Endothelial cell of hepatic sinusoid (primary cell): Measurements from ENCODE around the gene GRM2.

Source experiments
- in situ Hi-C: cut with HindIII; loops from 2 replicates; pipeline ENCODE4 v1.10.0; 2017; ENCODE audit warnings: low sequenced_read_pairs

GRM2 gene

DNA sequence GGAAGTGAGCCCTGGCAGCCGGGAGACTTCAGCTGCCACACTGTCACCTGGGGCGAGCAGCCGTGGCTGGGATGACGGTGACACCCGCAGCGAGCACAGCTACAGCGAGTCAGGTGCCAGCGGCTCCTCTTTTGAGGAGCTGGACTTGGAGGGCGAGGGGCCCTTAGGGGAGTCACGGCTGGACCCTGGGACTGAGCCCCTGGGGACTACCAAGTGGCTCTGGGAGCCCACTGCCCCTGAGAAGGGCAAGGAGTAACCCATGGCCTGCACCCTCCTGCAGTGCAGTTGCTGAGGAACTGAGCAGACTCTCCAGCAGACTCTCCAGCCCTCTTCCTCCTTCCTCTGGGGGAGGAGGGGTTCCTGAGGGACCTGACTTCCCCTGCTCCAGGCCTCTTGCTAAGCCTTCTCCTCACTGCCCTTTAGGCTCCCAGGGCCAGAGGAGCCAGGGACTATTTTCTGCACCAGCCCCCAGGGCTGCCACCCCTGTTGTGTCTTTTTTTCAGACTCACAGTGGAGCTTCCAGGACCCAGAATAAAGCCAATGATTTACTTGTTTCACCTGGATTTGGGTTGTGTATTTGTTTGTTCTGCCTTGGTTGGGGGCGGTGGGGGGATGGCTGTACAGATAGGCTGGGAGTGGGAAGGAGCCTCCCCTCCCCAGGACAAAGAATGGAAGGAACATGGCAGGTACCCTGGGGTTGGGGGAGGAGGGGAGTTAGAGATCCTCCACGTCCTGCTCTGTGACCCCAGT is 2.9 kb upstream of the GRM2 start:
- in situ Hi-C loops = loop anchor here (5.0 kb wide), 1 partner anchor 93 kb away; no protein-coding TSS in a partner anchor

DNA sequence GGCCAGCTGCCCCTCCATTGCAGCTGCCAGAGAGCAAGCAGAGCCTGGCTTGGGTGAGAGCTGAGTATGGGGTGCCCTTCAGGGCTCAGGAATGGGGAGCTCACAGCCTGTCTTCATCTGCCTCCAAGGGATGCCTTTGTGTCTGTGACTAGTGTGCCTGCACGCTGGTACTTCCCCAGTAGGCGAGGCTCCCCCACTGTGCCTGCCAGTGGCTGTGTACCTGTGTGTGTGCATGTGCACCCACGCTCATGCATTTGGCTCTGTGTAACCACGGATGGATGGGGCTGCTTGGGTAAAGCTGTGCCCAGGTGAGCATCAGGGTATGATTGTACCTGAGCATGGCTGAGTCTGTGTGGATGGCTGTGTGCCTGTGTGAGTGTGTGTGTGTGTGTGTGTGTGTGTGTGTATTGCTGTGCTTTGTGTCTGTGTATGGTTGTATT is 2.3 kb upstream of the GRM2 start:
- in situ Hi-C loops = loop anchor here (5.0 kb wide), 1 partner anchor 93 kb away; no protein-coding TSS in a partner anchor

DNA sequence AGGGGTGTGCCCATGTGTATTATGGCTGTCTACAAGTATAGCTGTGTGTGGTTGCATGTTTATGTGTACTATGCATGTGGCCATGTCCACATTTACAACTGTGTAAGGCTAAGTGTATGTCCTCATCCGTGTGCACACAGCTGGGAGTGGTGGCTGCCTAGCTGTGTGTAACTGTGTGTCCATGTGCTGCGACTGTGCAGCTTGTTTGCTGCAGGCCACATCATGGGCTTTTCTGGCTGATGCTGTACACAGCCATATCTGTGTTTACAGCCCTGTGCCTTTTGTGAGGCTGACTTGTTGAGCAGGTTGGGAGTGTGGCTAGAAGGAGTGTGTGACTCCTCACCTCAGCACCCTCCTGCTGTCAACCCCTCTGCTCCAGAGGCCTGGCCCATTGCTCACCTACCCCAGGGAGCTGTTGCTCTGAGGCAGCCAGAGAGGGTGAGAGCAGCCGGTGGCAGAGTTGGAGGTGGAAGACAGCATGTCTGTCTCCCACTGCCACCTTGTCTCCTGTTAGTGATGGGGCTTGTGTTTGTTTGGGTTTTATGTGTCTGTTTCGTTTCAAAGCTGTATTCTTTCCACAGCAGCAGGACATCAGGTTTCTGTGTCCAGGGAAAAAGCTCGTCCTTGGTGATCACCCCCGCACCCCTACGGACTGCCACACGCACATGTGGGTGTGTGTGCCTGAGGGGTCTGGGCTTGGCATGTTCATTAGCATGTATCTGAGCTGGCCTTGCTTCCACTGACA is 1.4 kb upstream of the GRM2 start:
- in situ Hi-C loops = no loop called here

DNA sequence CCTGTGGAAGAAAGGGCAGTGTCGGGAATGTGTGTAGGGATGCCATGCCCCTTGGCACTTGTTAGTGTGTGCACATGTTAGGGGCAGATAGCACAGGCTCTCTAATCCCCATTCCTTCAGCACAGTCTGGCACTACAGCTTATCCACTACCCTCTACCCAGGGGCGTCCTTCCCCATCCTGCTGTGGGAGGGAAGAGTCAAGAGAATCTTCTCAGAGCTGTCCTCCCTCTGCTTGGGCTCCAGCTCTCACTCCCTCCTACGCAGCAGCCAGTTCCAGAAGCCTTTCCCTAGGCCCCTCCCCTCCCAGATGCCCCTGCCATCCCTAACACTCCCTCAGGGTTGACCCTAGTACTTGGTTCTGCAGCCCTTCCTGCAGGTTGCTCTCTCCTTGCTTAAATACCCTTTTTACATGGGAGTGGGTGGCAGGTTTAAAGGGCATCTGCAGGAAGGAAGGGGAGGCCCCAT is 815 bp upstream of the GRM2 start:
- in situ Hi-C loops = no loop called here

DNA sequence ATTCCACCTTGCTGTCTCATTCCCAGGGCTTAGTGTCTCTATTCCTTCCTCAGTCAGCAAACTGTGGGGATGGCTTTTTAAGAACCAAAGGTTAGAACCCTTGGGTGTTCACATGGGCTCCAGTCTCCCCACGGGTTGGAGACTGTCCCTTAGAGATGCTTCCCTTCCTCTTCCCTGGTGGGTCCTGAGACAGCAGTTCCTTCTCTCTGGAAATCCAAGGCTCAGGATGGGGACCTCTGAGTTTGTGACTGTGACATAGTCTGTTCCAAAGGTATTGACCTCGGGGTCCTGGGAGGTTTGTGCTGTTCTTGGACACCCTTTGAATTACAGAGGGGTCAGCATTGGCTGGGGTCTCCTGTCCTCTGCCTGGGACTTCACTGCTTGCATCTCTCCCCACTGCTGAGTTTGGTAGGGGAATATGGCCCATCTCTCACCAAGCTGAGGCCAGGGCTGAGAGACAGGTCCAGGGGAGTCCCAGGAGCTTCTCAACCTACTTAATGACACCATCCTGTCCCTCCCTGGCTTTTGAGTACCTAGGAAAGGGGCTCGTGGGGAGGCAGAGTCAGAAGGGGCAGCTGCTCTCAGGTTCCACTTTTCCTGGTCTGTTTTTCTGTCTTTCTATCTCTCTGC is 1.5 kb downstream of the GRM2 start:
- in situ Hi-C loops = no loop called here

DNA sequence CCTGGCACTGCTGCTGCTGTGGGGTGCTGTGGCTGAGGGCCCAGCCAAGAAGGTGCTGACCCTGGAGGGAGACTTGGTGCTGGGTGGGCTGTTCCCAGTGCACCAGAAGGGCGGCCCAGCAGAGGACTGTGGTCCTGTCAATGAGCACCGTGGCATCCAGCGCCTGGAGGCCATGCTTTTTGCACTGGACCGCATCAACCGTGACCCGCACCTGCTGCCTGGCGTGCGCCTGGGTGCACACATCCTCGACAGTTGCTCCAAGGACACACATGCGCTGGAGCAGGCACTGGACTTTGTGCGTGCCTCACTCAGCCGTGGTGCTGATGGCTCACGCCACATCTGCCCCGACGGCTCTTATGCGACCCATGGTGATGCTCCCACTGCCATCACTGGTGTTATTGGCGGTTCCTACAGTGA is 2.1 kb downstream of the GRM2 start:
- in situ Hi-C loops = no loop called here

DNA sequence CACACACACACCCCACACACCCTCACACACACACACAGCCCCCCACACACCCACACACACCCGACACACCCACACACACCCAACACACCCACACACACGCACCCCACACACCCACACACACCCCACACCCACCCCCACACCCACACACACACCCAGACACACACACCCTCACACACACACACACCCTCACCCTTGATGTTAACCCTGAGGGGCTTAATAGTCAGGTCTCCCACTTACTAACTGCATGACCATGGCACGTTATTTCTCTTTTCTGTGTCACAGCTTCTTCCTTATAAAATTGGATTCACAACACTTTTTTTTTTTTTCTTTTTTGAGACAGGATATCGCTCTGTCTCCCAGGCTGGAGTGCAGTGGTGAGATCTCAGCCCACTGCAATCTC is 2.8 kb downstream of the GRM2 start:
- in situ Hi-C loops = no loop called here

DNA sequence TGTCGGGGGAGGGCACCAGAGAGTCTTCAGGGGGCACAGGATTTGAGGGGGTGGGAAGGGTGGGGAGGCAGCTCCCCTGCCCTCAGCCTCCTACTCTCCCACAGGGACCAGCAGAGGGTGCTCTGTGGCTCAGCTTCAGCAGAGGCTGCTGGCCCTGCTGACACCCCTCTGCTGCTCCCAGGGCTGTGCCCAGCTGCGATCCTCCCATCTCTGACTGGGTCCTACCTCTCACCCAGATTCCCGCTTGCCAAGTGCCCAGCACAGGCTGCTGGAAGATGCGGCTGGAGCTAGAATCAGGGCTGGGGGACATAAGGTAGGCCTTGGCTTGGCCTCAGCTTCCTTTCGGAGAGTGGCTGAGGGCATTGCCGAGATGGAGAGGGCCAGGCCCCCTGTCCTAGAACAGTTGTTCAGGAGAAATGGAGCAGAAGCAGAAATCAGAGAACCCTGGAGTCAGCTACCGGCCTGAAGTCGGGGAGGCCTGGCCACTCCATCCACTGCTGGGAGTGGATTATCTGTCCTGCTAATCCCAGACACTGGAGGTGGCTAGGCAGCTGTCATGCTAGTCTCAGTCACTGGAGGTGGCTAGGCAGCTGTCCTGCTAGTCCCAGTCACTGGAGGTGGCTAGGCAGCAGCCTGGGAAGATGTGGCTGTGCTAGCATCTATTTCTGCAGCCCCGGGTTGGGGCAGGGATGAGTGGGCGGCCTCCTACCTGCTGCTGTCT is 3.9 kb downstream of the GRM2 start:
- in situ Hi-C loops = no loop called here

DNA sequence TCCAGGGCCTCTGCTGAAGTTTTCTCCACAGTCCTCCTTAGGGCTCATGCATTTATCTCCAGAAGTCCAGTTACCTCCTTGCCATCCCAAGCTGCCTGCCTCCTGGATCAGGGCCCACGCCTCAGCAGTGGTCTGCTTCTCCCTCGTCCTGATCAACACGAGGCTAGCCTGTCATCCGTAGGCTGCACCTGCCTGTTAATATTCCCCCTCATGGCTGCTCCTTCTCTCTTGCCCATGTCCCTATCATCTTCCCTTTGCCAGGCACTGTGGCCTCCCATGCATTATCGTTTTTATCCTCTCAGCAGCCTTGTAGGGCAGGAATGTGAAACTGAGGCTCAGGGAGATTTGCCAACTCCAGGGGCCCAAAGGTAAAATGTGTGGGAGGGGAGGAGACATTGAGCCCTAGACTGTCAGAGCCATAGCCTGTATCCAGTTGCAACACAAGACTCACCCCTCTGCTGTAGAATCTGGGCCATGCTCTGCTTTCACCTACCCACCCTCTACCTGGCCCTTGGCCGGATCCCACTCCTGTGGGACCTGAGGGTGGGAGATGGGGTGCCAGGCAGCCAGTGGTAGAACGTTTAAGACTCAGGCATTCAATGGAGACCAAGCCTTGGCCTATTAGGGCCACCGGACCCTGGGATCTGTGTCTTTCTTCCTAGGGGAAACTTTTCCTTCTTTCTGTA is 4.6 kb downstream of the GRM2 start:
- in situ Hi-C loops = no loop called here

DNA sequence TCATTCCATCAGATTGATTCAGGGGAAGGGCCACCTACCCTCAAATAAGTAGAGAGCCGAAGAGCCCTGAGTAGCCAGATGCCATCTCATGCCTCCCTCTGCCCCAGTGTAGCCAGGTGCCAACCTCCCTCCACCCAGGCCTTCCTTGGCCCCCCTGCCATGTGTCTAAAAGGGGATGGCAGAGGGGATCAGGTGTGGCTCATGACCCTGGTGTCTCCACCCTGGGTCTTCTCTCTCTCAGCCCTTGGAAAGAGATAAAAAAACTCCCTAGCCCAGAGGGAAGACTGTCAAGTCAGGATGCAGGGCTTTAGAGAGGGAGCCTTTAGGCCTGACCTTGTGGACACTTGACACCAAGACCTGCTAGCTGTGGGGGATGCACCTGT is 5.2 kb downstream of the GRM2 start:
- in situ Hi-C loops = no loop called here

DNA sequence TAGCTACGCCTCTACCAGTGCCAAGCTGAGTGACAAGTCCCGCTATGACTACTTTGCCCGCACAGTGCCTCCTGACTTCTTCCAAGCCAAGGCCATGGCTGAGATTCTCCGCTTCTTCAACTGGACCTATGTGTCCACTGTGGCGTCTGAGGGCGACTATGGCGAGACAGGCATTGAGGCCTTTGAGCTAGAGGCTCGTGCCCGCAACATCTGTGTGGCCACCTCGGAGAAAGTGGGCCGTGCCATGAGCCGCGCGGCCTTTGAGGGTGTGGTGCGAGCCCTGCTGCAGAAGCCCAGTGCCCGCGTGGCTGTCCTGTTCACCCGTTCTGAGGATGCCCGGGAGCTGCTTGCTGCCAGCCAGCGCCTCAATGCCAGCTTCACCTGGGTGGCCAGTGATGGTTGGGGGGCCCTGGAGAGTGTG is 5.7 kb downstream of the GRM2 start:
- in situ Hi-C loops = no loop called here

DNA sequence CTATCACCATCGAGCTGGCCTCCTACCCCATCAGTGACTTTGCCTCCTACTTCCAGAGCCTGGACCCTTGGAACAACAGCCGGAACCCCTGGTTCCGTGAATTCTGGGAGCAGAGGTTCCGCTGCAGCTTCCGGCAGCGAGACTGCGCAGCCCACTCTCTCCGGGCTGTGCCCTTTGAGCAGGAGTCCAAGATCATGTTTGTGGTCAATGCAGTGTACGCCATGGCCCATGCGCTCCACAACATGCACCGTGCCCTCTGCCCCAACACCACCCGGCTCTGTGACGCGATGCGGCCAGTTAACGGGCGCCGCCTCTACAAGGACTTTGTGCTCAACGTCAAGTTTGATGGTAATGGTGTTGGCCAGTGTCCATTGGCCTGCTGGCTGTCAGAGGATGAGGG is 6.1 kb downstream of the GRM2 start:
- in situ Hi-C loops = no loop called here

DNA sequence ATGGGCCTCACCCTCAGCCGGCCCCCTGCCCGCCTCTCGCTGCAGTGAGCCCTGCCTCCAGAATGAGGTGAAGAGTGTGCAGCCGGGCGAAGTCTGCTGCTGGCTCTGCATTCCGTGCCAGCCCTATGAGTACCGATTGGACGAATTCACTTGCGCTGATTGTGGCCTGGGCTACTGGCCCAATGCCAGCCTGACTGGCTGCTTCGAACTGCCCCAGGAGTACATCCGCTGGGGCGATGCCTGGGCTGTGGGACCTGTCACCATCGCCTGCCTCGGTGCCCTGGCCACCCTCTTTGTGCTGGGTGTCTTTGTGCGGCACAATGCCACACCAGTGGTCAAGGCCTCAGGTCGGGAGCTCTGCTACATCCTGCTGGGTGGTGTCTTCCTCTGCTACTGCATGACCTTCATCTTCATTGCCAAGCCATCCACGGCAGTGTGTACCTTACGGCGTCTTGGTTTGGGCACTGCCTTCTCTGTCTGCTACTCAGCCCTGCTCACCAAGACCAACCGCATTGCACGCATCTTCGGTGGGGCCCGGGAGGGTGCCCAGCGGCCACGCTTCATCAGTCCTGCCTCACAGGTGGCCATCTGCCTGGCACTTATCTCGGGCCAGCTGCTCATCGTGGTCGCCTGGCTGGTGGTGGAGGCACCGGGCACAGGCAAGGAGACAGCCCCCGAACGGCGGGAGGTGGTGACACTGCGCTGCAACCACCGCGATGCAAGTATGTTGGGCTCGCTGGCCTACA is 8.5 kb downstream of the GRM2 start:
- in situ Hi-C loops = no loop called here

DNA sequence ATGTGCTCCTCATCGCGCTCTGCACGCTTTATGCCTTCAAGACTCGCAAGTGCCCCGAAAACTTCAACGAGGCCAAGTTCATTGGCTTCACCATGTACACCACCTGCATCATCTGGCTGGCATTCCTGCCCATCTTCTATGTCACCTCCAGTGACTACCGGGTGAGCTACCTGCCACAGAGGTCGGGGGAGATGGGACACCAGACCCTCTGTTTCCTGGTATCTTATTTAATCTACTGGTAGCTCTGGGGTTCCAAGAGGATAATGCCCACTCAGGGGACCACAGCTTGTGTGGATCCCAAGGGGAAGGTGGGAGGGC is 9.1 kb downstream of the GRM2 start:
- in situ Hi-C loops = no loop called here

DNA sequence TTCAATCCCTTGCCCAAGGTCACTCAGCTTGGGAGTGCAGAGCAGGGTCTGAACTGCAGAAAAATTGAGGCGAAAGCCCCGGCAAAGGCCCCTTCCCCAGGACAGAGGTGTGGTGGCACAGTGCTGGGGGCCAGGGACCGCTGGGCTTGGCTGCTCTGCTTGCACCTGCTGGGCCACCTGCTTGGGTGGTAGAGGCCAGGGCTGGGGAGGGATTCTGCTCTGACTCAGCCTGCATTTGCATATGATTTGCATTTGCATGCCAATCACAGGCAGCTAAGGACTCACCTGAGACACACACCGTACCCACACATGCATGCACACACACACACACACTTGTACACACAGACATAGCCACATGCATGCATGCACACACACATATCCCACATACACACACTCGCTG is 9.9 kb downstream of the GRM2 start:
- in situ Hi-C loops = no loop called here

DNA sequence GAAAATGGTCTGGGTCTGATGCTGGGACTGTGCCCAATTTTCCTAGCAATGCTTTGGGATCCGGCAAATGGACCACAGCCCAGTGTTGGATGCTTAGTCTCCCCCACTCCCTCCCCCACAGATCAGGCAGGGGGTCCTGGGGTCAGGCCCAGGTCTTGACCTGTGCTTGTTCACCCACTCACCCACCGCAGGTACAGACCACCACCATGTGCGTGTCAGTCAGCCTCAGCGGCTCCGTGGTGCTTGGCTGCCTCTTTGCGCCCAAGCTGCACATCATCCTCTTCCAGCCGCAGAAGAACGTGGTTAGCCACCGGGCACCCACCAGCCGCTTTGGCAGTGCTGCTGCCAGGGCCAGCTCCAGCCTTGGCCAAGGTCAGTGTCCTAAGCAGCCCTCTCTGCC is 10.6 kb downstream of the GRM2 start:
- in situ Hi-C loops = no loop called here

DNA sequence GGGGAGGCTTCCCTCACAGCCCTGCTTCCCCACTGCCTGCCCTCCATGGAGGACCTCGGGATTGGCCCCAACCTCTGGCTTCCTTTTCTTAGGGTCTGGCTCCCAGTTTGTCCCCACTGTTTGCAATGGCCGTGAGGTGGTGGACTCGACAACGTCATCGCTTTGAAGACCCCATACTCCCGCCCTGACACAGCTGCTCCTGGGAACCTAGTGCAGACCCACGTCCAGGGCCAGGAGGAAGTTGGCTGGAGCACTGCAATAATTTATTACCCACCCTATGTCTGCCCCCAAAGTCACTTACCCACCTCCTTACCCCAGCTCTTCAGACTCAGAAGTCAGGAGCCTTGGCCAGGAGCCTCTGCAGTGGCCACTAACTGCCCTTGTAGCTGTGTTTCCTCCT is 11.1 kb downstream of the GRM2 start:
- in situ Hi-C loops = no loop called here

DNA sequence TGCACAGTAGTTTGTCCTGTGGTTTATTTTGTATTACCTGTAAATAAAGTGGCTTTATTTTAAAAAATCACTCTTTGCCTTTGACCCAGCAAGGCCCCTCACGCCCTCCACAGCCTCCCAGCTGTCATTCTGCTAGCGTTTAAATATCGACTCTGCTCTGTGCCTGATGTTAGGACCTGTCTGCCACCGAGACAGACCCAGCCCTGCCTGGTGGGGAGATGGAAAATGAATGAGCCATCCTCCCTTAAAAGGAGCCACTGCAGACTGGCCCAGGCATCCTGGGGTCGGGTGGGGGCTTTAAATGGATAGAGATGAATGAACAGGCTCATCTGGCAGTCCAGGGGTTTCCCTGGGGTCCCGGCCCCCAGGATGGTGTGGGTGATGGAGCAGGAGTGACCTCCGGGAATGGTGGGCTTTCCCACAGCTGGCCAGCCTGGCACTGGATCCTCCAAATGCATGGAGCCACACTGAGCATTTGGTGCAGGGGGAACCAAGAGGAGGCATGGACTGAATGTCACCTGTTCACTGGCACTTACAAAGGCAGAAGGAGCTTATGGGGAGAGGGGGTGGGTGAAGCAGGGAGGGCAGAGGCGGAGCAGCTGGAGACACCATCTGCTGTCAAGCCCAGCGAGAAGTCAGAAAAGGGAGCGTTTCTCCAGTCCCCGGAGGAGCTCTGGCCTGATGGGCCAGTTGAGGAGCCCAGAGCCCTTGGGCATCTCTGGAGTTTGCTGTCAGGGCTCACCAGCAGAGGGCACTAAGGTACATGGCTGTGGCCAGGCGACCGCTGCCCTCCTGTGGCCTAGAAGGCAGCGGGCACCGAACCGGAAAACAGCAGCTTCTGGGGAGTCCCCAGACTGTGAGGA is 11.9 kb downstream of the GRM2 start:
- in situ Hi-C loops = no loop called here

DNA sequence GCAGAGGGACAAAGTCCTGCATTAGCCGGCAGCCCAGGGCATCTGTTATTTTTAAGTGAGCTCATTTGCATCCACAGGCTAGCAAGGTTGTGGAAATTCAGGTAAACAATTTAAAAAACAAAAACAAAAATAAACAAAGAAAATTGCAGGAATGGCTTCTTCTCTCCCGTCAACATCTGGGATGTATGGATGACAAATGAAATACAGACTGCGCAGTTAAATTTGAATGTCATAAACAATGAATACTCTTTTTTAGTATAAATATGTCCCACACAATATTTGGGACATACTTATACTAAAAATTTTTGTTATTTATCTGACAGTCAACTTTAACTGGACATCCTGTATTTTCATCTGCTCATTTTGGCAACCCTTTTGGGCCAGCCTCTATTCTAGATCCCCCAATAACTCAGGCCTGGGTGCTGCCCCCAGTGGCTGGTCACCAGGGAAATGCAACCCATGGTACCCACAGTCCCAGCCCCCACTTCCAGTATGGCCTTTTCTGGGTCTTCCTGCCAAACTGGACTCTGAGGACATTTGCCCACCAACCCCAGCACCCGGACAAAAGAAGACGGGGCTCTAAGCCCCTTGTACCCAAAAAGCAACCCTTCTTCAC is 12.7 kb downstream of the GRM2 start:
- in situ Hi-C loops = no loop called here
